BE2C (cell line): Measurements from ENCODE around the gene E2F1.

ENCODE experiments used
- DNase-seq: peaks from one replicate; pipeline ENCODE4 v3.0.0-alpha.2; 2020
- H3K27me3 ChIP-seq: fragments of 250-450 bp; sonication (Bioruptor Pico); 2 replicates; pipeline ENCODE4 v1.5.1; 2020; ENCODE audit warnings: mild to moderate bottlenecking
- H3K36me3 ChIP-seq: fragments of 250-450 bp; sonication (Bioruptor Pico); 2 replicates; pipeline ENCODE4 v1.5.1; 2020; ENCODE audit warnings: mild to moderate bottlenecking
- H3K4me1 ChIP-seq: fragments of 250-450 bp; sonication (Bioruptor Pico); 2 replicates; pipeline ENCODE4 v1.5.1; 2020
- H3K4me3 ChIP-seq: 2 replicates; pipeline ENCODE4 v1.5.1; 2011; ENCODE audit warnings: low read depth, low read length
- H3K9me3 ChIP-seq: fragments of 250-450 bp; sonication (Bioruptor Pico); 2 replicates; pipeline ENCODE4 v1.5.1; 2020
- CTCF ChIP-seq: IDR thresholded peaks from 2 replicates; pipeline ENCODE4 v1.5.1; 2012; ENCODE audit warnings: mild to moderate bottlenecking, low read depth, low read length

Gene E2F1

DNA sequence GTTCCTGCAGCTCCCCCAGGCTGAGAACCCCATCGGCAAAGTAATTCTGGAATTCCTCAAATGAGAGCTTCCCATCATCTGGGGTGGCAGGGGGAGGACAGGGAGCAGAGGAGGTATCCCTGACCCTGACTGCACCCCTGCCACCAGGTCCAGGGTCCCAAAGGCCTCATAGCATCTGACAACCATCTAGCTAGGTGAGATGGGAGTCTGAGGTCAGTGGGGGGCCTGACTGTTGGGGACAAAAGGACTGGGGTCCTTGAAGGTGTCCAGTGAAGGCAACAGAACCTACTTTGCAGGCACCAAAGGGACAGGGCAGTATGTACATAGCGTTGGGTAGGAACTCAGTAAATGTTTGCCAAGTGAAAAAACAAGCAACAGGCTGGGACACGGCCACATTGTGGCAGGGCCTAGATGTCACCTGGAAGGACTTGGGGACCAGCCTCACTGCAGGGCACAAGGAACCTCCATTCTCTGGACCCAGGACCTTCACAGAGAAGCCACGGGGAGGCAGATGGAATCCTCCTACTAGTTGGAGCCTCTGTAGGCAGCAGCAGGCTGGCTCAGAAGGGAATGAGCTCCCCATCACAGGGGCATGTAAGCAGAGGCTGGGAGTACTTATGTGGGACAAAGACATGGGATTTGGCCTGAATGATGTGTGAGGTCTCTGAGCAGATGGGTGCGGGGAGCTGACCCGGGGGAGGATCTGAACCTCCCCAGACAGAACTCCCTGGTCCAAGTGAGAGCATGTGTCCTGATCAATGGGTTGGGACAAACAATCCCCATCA, 15.3 kb downstream of the E2F1 start:
- Histone ChIP-seq H3K4me1 (peaks cover 13% of the 10 kb centered on the region), H3K36me3 (peaks cover 25% of the 10 kb centered on the region), H3K4me3 (no peak overlapping the region), H3K9me3 (no peaks in the 10 kb centered on the region), H3K27me3 (no peaks in the 10 kb centered on the region)
- no peak for DNase-seq
- no peak for TF ChIP-seq CTCF

- Histone ChIP-seq H3K27me3 (no peaks in the 10 kb centered on the region), H3K4me1 (peaks cover 8% of the 10 kb centered on the region), H3K4me3 (no peak overlapping the region), H3K9me3 (no peaks in the 10 kb centered on the region), H3K36me3 (peaks cover 23% of the 10 kb centered on the region)
- DNase-seq: no peak
- TF ChIP-seq CTCF: no peak
Observed at GRCh38 chr20:33669873-33670640, 16.1 kb downstream of the E2F1 start.

GRCh38 chr20:33669224-33669623, 17.0 kb downstream of the E2F1 start:
- Histone ChIP-seq H3K9me3 (no peaks in the 10 kb centered on the region), H3K4me1 (peaks cover 5% of the 10 kb centered on the region), H3K36me3 (peaks cover 23% of the 10 kb centered on the region), H3K27me3 (no peaks in the 10 kb centered on the region), H3K4me3 (no peak overlapping the region)
- TF ChIP-seq CTCF: no peak
- DNase-seq: no peak

- Histone ChIP-seq H3K4me3 (no peak overlapping the region), H3K4me1 (peaks cover 5% of the 10 kb centered on the region), H3K36me3 (peaks cover 23% of the 10 kb centered on the region), H3K9me3 (no peaks in the 10 kb centered on the region), H3K27me3 (no peaks in the 10 kb centered on the region)
- TF ChIP-seq CTCF: no peak
- no peak for DNase-seq
Observed at GRCh38 chr20:33668466-33669155, 17.6 kb downstream of the E2F1 start.

- Histone ChIP-seq H3K27me3 (no peaks in the 10 kb centered on the region), H3K36me3 (peaks cover 23% of the 10 kb centered on the region), H3K9me3 (no peaks in the 10 kb centered on the region), H3K4me1 (peaks cover 5% of the 10 kb centered on the region), H3K4me3 (peak overlapping the region; percentile 46)
- peak; percentile 80 for TF ChIP-seq CTCF
- DNase-seq: peak; percentile 85
Observed at GRCh38 chr20:33667676-33668465, 18.3 kb downstream of the E2F1 start.
